IPS-11a (cell line): ENCODE measurements around the gene PPIE.
A peak's percentile ranks its signal among the peaks of the same experiment; 100 is the strongest.
"Not testable (repeated sequence)": the region's sequence is repeated elsewhere in the genome, so short reads cannot be mapped to it uniquely, and the experiment has no call there.

Source experiments
- H3K4me3 ChIP-seq: one replicate; pipeline ENCODE4 v1.5.1; 2013; ENCODE audit warnings: low read depth, low read length, control low read depth

The PPIE gene

DNA sequence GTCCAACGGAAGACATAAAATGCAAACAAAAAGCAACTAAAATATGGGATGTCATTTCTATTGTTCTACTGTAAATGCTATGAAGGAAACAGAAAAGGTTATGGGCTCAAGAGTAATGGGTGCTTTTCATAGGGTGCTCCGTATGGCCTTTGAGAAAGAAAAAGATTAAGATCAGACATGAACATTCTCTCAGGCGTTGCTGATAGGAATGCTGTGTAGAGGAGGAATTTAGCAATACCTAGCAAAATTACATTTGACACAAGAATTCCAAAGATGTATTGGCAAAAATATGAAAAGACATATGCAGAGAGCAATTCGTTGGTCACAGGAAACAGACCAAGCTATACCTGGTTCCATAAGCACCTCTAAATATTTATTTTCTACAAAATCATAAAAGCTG is 38.2 kb downstream of the PPIE start:
- no peak overlapping the region for H3K4me3 ChIP-seq

- no peak overlapping the region for H3K4me3 ChIP-seq
Measured at GRCh38 chr1:39777306-39777705, 38.6 kb downstream of the PPIE start.

DNA sequence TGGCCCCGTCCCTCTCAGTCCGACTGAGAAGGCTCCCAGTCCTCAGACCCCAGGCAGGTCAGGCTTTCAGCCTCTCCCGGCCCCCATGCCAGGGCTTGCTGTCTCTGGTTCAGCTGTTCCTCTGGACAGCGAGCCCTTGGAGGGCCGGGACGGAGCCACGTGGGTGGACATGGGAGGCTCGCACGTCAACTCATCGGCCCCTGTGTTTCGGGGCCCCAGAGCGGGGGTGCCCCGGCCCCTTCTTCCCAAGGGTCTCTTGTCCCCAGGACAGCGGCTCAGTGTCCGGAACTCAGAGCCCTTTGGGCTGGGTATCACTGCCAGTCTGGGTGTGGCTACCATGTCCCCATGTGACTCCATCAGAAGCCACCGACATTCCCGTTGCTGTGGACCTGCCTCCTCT is 39.2 kb downstream of the PPIE start:
- H3K4me3 ChIP-seq, result not testable (repeated sequence)

- H3K4me3 ChIP-seq, result not testable (repeated sequence)
Measured at GRCh38 chr1:39778463-39779099, 39.9 kb downstream of the PPIE start.

DNA sequence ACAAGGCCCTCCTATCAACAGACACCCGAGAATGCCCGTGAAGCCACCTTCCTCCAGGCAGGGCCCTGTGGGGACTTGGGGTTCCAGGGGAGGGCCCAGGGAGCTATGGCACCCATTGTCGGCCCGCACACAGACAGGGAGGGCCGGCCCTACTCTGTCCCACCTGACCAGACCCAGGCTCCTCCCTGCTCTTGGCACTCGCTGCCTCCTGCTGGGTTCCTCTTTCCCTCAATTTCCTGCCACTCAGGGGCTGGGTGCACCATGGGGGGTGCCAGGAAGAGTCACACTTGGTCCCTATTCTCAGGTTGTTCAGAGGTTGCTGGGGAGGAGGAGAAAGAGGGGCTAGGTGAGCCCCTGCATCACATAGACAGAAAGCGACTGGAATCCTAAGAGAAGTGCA is 40.5 kb downstream of the PPIE start:
- H3K4me3 ChIP-seq, result no peak overlapping the region

DNA sequence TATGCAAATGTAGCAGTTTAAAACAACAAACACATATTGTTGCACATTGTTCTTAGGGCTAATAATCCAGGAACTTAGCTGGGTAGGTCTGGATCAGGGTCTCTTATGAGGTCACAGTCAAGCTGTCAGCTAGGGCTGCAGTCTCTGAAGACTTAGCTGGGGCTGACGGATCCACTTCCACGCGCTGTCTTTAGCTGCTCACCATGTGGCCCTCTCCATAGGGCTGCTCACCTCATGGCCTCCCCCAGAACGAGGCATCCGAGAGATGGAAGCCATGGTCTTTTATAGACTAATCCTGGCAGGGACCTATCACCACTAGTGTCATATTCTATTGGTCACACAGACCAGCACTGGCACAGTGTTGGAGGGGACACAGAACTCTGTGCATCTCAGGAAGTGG is 41.1 kb downstream of the PPIE start:
- no peak overlapping the region for H3K4me3 ChIP-seq

GRCh38 chr1:39781349-39781715 is 42.6 kb downstream of the PPIE start:
- H3K4me3 ChIP-seq, result no peak overlapping the region

DNA sequence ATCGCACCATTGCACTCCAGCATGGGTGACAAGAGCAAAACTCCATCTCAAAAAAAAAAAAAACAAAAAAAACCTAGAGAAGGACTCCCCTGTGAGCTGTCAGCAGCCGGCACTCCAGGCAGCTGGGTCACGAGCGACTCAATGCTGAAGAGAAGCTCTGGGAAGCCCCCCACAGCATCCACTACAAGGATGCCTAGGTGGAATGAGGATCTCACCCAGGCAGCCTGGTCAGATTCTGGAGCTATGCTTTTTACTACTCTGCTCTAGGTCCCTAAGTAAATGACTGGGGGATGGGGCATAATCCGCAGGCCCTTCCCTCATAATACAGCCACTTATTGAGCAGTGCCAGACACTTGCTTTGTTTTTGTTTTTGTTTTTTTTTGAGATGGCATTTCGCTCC is 43.4 kb downstream of the PPIE start:
- H3K4me3 ChIP-seq, result no peak overlapping the region

- H3K4me3 ChIP-seq, result not testable (repeated sequence)
Measured at GRCh38 chr1:39782685-39783084, 44.0 kb downstream of the PPIE start.

DNA sequence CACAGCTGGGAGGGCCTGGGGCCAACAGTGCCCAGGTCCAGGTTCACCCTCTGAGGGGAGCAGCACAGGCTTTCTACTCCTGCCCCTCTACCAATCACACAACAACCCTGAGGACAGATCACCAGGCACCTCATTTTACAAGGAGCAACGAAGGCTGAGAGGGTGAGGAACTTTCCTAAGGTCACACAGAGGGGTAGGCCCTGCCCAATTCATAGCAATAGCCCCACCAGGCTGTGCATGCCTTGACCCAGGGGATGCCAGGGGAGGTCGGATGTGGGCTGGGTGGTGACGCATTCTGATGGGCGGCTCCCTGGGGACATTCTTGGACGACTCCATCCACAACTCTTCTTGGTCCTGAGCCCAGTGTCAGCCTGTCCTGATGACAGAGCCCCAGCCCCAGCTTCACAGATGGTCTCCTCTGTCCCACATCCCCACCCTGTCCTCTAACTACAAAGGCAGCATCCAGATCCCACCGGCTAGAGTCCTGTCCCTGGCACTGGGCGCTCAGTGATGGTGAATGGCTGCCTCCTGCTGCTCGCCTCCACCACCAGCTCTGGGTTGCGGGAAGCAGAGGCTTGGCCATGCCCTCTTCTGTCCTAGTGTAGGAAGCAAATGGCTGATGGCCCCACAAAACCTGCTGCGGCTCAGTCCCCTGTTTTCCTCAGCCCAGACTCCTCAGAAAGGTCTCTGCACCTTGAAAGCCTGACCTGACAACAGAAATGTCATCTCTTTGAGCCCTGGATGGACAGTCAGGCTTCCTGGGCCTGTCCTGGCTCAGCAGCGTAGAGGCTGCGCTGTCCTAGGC is 47.8 kb downstream of the PPIE start:
- H3K4me3 ChIP-seq, result not testable (repeated sequence)

GRCh38 chr1:39787108-39787375 is 48.4 kb downstream of the PPIE start:
- not testable (repeated sequence) for H3K4me3 ChIP-seq

GRCh38 chr1:39787468-39787867 is 48.8 kb downstream of the PPIE start:
- no peak overlapping the region for H3K4me3 ChIP-seq

DNA sequence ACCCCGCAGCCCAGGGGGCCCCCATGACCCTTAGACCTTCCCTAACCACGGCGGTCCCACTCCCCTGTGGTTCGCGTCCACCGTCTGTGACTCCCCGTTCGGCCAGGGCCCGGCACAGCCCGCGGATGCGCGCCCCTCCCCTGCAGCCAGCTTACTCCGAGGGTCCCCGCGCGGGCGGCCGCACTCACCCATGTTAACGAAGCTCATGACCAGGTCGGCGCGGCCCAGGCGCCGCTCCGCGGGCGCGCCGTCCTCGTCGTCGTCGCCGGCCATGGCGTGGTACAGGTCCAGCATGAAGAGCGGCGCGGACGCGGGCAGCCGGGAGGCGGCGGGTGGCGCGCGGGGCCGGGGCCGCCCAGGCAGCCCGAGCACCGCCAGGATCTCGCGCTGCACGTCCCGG is 49.3 kb downstream of the PPIE start:
- H3K4me3 ChIP-seq, result not testable (repeated sequence)

DNA sequence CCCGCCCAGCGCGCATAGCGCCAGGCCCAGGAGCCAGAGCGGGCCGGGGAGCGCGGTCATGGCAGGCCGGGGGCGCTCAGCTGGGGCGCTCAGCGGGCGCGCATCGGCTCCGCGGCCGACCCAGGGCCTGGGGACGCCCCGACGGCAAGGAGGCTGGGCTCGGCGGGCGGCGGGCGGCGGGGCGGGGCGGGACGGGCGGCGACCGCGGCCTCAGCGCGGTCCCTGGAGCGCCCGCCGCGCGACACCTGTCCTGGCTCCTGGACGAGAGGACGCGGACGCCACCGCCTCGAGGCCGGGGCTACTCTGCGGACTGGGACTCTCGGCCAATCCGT is 49.7 kb downstream of the PPIE start:
- peak overlapping the region; percentile 30 for H3K4me3 ChIP-seq

GRCh38 chr1:39788758-39789570 is 50.3 kb downstream of the PPIE start, which contains the start of gene BMP8B:
BMP8B (minus strand) TSS chr1:39788865; CDS start chr1:39788485, 380 bp downstream.
- peak within 1 kb of the TSS; percentile 37 for H3K4me3 ChIP-seq

DNA sequence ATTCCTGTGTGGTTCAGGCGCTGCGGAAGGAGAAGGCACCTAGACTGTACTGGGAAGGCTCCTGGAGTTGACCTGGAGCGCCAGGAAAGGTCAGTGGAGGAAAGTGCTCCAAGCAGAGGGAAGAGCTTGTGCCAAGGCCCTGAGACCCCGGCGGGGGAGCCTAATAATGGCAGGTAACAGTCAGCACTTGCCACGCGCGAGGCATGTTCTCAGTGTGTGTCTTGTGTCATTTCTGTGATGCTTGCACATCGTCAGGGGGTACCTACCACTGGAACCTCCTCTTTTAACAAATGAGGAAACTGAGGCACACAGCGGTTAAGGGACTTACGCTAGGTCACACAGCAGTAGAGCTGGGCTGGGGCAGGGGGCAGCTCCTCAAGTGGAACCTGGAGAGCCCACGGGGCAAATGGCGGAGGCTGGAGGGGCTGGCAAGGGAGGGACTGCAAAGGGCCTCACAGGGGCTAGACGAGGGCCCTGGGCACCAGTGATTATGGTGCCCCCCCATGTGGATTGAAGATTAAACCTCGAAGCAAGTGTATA is 51.0 kb downstream of the PPIE start:
- no peak overlapping the region for H3K4me3 ChIP-seq

DNA sequence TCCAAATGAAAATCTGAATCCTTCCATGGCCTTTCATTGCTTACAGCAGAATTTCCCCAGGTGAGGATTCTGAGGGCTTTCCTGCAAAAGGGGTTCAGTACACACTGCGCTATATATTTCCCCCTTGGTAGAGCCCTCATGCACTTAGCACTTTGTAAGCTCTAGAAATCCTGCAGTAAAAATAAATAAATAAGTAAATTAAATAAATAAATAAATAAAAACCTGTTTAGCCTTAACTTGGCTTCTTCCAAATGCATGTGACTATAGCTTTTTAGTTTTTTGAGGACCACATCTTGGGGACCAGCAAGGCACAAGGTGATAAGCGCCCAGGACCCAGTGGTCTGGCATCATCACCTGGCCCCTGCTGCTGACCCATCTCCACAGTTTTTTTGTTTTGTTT is 53.2 kb downstream of the PPIE start:
- no peak overlapping the region for H3K4me3 ChIP-seq

DNA sequence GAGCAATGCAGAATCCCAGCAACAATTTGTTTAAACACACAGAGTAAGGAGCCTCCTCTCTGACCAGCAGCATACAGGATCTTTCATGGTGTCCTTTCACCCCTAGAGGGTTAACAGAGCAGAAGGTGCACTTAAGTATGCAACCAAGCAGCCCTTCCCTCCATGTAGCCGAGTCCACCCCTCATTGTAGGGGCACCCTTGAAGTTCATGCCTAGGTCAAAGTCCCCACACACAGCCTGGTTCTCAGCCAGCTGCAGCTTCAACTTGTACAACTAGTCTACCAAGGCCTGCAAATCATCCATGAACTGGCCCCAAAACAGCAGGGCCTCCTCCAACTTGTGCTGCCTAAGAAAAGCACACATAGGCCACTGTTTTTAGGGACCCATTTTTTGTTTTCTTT is 57.0 kb downstream of the PPIE start:
- no peak overlapping the region for H3K4me3 ChIP-seq

DNA sequence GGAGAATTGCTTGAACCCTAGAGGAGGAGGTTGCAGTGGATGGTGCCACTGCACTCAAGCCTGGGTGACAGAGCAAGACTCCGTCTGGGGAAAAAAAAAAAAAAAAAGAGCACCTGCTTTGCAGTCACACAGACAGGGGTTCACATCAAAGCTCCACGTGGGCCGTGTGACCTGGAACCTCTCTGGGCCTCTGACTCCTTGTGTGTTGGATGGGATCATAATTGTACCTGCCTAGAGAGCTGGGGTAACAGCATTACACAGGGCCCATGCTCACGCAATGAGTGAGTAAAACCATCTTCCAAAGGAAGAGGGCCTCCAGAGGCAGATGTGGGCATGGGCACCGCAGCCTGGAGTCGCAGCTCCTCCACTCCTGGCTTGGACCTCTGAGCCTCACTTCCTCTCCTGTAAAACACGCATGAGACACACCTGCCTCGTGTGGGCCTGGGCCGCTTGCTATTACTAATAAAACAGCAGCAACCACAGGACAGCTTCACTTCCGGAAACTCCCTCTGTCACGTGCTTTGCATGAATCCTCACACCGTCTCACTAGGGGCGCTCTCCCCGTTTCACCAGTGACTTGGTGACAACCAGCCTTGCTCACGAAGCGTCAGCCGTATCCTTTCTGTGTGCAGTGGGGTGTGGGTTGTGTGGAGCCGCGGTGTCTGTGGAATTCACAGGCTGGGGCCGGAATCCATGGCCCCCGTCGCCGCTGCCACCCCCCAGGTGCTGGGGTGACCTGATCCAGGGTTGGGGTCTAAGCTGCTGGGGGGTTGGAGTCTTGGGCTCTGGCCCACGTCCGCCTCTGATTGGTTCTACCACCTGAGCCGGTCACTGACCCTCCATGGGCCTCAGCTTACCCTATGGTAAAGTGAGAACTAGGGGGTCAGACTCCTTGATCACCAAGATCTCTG is 60.4 kb downstream of the PPIE start:
- H3K4me3 ChIP-seq, result not testable (repeated sequence)

DNA sequence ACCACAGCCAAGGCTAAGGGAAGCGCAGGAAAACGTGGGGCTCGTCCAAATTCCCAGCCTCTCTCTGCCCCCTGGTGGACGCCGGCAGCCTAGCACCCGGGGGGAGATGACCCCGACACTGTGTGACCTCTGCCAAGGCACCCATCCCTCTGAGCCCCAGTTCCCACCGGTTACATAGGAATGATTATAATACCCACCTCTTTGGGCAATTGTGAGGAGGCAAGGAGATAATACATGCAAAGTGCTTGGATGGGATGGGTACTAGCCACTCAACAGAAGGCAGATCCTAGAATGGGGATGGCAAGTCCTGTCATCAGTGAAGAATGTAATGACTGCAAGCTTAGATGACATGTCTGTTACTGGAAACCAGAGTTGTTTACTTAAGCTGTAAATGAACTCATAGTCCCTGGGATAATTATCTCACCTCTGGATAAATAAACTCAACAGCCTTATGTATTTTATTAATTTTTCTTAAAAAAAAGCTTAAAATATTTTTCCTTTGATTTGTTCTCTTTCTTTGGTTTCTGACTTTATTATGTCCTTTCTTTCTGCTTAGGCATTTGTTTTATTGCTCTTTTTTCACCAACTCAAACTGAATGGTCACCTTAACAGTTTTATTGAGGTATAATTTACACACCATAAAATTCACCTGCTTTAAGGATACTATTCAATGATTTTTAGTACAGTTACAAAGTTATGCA is 61.2 kb downstream of the PPIE start:
- no peak overlapping the region for H3K4me3 ChIP-seq
